Suppressor macrophage treated with lipopolysaccharide for 4 hours (primary cell): Measurements from ENCODE around the gene TEX9.
"Not testable (repeated sequence)": the region's sequence is repeated elsewhere in the genome, so short reads cannot be mapped to it uniquely, and the experiment has no call there.

Experiments used
- DNase-seq: peaks from one replicate; pipeline ENCODE4 v3.0.0-alpha.2; 2020

Gene TEX9

GRCh38 chr15:56367156-56367555, 1.9 kb downstream of the TEX9 start:
- DNase-seq = no peak

GRCh38 chr15:56369234-56369633, 4.0 kb downstream of the TEX9 start:
- DNase-seq = no peak

- DNase-seq = peak; percentile 4
Observed at GRCh38 chr15:56371495-56372147, 6.4 kb downstream of the TEX9 start.

GRCh38 chr15:56374693-56375092, 9.5 kb downstream of the TEX9 start:
- not testable (repeated sequence) for DNase-seq

- not testable (repeated sequence) for DNase-seq
Observed at GRCh38 chr15:56377822-56378221, 12.6 kb downstream of the TEX9 start.

GRCh38 chr15:56383010-56383409, 17.8 kb downstream of the TEX9 start:
- no peak for DNase-seq

- DNase-seq = no peak
Observed at GRCh38 chr15:56385908-56386307, 20.7 kb downstream of the TEX9 start.

- no peak for DNase-seq
Observed at GRCh38 chr15:56390739-56391267, 25.6 kb downstream of the TEX9 start.

- no peak for DNase-seq
Observed at GRCh38 chr15:56393277-56393676, 28.1 kb downstream of the TEX9 start.

- DNase-seq = no peak
Observed at GRCh38 chr15:56394909-56395308, 29.7 kb downstream of the TEX9 start.

- not testable (repeated sequence) for DNase-seq
Observed at GRCh38 chr15:56397325-56397724, 32.1 kb downstream of the TEX9 start.

- DNase-seq = not testable (repeated sequence)
Observed at GRCh38 chr15:56399209-56399608, 34.0 kb downstream of the TEX9 start.

GRCh38 chr15:56410721-56411120, 45.5 kb downstream of the TEX9 start:
- no peak for DNase-seq

- no peak for DNase-seq
Observed at GRCh38 chr15:56411122-56411749, 46.0 kb downstream of the TEX9 start.

- DNase-seq = not testable (repeated sequence)
Observed at GRCh38 chr15:56413114-56413733, 48.0 kb downstream of the TEX9 start.

- DNase-seq = no peak
Observed at GRCh38 chr15:56425276-56425675, 60.0 kb downstream of the TEX9 start.

GRCh38 chr15:56425976-56426375, 60.8 kb downstream of the TEX9 start:
- no peak for DNase-seq

GRCh38 chr15:56428821-56429458, 63.7 kb downstream of the TEX9 start:
- DNase-seq = peak; percentile 51

- DNase-seq = no peak
Observed at GRCh38 chr15:56432304-56432703, 67.1 kb downstream of the TEX9 start.

GRCh38 chr15:56440214-56440770, 75.1 kb downstream of the TEX9 start:
- no peak for DNase-seq

- DNase-seq = no peak
Observed at GRCh38 chr15:56442354-56442753, 77.1 kb downstream of the TEX9 start.

- no peak for DNase-seq
Observed at GRCh38 chr15:56445746-56446145, 80.5 kb downstream of the TEX9 start.

- no peak for DNase-seq
Observed at GRCh38 chr15:56454836-56455235, 89.6 kb downstream of the TEX9 start.
